PC-9 (cell line): Measurements from ENCODE around the gene VPS37B. TPM values are rescaled to one million over a fixed set of nuclear protein-coding genes. Genes with fewer than 3 reads are reported as not detected.

Source experiments
- BruUV-seq: library from RNA; stranded (reverse); fragments of 400-500 nt; replicated peaks from 2 replicates; lab custom pipeline; 2021; lab: Mats Ljungman, UMichigan
- CTCF ChIA-PET: fragments of 300-600 bp; sonication (Branson Sonifier 250); formaldehyde crosslinking; loops from one replicate; lab custom pipeline; 2022; ENCODE audit warnings: antibody characterized with exemption; lab: Charles Lee
- POLR2A ChIA-PET: fragments of 300-600 bp; sonication (Branson Sonifier 250); formaldehyde crosslinking; loops from one replicate; lab custom pipeline; 2022; ENCODE audit warnings: antibody characterized with exemption; ENCODE audit not compliant: unreplicated experiment; lab: Charles Lee
- DNase-seq, 2 experiments: peaks; one replicate each; pipeline versions ENCODE4 v3.0.0 to v3.0.0-alpha.2; 2015 to 2022; ENCODE audit warnings: mixed read lengths in 1 of 2
- H2AFZ ChIP-seq: fragments of 200-600 bp; sonication (generic); 2 replicates; pipeline ENCODE4 v1.8.1; 2017; ENCODE audit warnings: antibody characterized with exemption
- H3F3A ChIP-seq: fragments of 200-600 bp; sonication (generic); 2 replicates; pipeline ENCODE4 v1.8.1; 2017; ENCODE audit warnings: antibody characterized with exemption, mild to moderate bottlenecking, low read depth; ENCODE audit not compliant: insufficient read depth
- H3K27ac ChIP-seq: fragments of 200-600 bp; sonication (generic); 2 replicates; pipeline ENCODE4 v1.6.1; 2016; ENCODE audit warnings: mixed run types
- H3K27me3 ChIP-seq: fragments of 200-600 bp; sonication (generic); 2 replicates; pipeline ENCODE4 v1.6.1; 2016; ENCODE audit warnings: low read depth, mixed run types; ENCODE audit not compliant: insufficient read depth
- H3K36me3 ChIP-seq: fragments of 200-600 bp; sonication (generic); 2 replicates; pipeline ENCODE4 v1.6.1; 2016; ENCODE audit warnings: low read depth, mixed run types
- H3K4me1 ChIP-seq: fragments of 200-600 bp; sonication (generic); replicated peaks from 2 replicates; pipeline ENCODE4 v1.6.1; 2016; ENCODE audit warnings: mixed run types; ENCODE audit not compliant: insufficient read depth
- H3K4me2 ChIP-seq: fragments of 200-600 bp; sonication (generic); 2 replicates; pipeline ENCODE4 v1.6.1; 2017; ENCODE audit warnings: mixed run types
- H3K4me3 ChIP-seq: fragments of 200-600 bp; sonication (generic); 2 replicates; pipeline ENCODE4 v1.6.1; 2016; ENCODE audit warnings: mixed run types
- H3K79me2 ChIP-seq: fragments of 200-600 bp; sonication (generic); 2 replicates; pipeline ENCODE4 v1.6.1; 2017; ENCODE audit warnings: low read depth, mixed run types
- H3K9me2 ChIP-seq: fragments of 200-600 bp; sonication (generic); 2 replicates; pipeline ENCODE4 v1.8.1; 2017; ENCODE audit warnings: mild to moderate bottlenecking; ENCODE audit not compliant: insufficient read depth
- H3K9me3 ChIP-seq: fragments of 200-600 bp; sonication (generic); 2 replicates; pipeline ENCODE4 v1.8.1; 2016; ENCODE audit warnings: low read depth; ENCODE audit not compliant: insufficient read depth
- H4K20me1 ChIP-seq: fragments of 200-600 bp; sonication (generic); 2 replicates; pipeline ENCODE4 v1.8.1; 2017; ENCODE audit not compliant: insufficient read depth
- EZH2 ChIP-seq: fragments of 200-600 bp; sonication (generic); IDR thresholded peaks from 2 replicates; pipeline ENCODE4 v1.8.0; 2017; ENCODE audit warnings: antibody characterized with exemption, low read depth
- intact Hi-C: fragments of 100-400 bp; cut with micrococcal nuclease; formaldehyde crosslinking; loops from one replicate; pipeline ENCODE4 v1.10.0; 2022; ENCODE audit not compliant: unreplicated experiment
- total RNA-seq: library from RNA; stranded (reverse); gene quantifications from 2 replicates; pipeline ENCODE4 v1.2.3, GENCODE V29; 2021
- TF ChIP-seq, protein P1 (sequence below): fragments of 200-600 bp; sonication (generic); conservative IDR thresholded peaks from 2 replicates; pipeline ENCODE4 v1.6.1; 2017; ENCODE audit warnings: mixed run types, antibody characterized with exemption, mild to moderate bottlenecking, moderate library complexity

Gene VPS37B
- total RNA-seq, 1 experiment from 2014 or later, result 51.4 TPM

DNA sequence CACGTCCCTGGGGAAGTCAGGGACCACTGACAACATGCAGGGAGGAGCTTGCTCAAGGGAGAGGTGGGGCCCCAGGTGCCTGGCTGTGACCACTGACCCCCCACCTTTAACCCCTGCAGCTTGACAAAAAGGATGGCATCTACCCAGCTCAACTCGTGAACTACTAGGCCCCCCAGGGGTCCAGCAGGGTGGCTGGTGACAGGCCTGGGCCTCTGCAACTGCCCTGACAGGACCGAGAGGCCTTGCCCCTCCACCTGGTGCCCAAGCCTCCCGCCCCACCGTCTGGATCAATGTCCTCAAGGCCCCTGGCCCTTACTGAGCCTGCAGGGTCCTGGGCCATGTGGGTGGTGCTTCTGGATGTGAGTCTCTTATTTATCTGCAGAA lies 34.3 kb downstream of the VPS37B start:
- Histone ChIP-seq H3K4me1 (no peaks in the 10 kb centered on the region), H3K9me2 (no peaks in the 10 kb centered on the region), H3K27me3 (no peaks in the 10 kb centered on the region), H3K4me3 (no peak overlapping the region), H3K36me3 (no peaks in the 10 kb centered on the region), H3F3A (peaks cover 41% of the 10 kb centered on the region; the same call in 1 of the 2 replicates), H3K79me2 (no peaks in the 10 kb centered on the region), H3K4me2 (no peak overlapping the region), H3K27ac (no peak overlapping the region), H2AFZ (no peak overlapping the region), H3K9me3 (no peaks in the 10 kb centered on the region), H4K20me1 (peaks cover 18% of the 10 kb centered on the region; the same call in 1 of the 2 replicates)
- intact Hi-C loops, result loop anchor here (5.0 kb wide), 1 partner anchor 69 kb away; no protein-coding TSS in a partner anchor
- POLR2A ChIA-PET, result no interaction called here
- CTCF ChIA-PET, result no interaction called here
- DNase-seq, result no peak
- no TSS peak for BruUV-seq
- no peak for TF ChIP-seq EZH2
- TF ChIP-seq, protein P1, sequence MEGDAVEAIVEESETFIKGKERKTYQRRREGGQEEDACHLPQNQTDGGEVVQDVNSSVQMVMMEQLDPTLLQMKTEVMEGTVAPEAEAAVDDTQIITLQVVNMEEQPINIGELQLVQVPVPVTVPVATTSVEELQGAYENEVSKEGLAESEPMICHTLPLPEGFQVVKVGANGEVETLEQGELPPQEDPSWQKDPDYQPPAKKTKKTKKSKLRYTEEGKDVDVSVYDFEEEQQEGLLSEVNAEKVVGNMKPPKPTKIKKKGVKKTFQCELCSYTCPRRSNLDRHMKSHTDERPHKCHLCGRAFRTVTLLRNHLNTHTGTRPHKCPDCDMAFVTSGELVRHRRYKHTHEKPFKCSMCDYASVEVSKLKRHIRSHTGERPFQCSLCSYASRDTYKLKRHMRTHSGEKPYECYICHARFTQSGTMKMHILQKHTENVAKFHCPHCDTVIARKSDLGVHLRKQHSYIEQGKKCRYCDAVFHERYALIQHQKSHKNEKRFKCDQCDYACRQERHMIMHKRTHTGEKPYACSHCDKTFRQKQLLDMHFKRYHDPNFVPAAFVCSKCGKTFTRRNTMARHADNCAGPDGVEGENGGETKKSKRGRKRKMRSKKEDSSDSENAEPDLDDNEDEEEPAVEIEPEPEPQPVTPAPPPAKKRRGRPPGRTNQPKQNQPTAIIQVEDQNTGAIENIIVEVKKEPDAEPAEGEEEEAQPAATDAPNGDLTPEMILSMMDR, result no peak

DNA sequence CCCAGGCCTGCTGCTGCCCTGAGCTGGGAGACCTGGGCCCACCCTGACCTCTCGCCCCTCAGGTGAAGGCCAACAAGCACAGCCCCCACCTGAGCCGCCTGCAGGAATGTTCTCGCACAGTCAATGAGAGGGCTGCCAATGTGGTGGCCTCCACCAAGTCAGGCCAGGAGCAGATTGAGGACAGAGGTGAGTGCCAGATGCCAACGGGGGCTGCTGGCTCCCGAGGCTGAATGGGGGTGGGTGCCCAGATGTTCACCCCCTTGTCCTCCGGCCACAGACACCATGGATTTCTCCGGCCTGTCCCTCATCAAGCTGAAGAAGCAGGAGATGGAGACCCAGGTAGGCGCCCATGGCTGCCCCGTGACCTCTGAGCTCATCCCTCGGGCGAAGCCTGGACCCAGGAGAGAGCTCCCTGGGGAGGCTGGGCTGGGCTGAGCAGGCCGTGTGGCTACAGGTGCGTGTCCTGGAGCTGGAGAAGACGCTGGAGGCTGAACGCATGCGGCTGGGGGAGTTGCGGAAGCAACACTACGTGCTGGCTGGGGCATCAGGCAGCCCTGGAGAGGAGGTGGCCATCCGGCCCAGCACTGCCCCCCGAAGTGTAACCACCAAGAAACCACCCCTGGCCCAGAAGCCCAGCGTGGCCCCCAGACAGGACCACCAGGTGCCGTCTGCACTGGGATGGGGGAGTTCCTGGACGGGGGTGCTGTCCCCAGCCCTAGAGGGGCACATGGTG lies 34.9 kb downstream of the VPS37B start:
- no peaks in the 10 kb centered on the region for H3K4me1 ChIP-seq
- TF ChIP-seq, protein P1, result no peak
- TF ChIP-seq EZH2, result no peak
- no peak overlapping the region for H3K4me2 ChIP-seq
- peaks cover 18% of the 10 kb centered on the region; the same call in 1 of the 2 replicates for H4K20me1 ChIP-seq
- H3K9me3 ChIP-seq, result no peaks in the 10 kb centered on the region
- no peak overlapping the region for H2AFZ ChIP-seq
- no peak for DNase-seq
- H3K27me3 ChIP-seq, result no peaks in the 10 kb centered on the region
- H3K4me3 ChIP-seq, result no peak overlapping the region
- H3F3A ChIP-seq, result peaks cover 40% of the 10 kb centered on the region; the same call in 1 of the 2 replicates
- no peaks in the 10 kb centered on the region for H3K79me2 ChIP-seq
- ChIA-PET POLR2A (no interaction called here), CTCF (interaction anchor here (0.5 to 1.3 kb wide), 4 partner anchors 14 to 377 kb away, joined by 3 to 7 read pairs (median 3); no protein-coding TSS in a partner anchor)
- intact Hi-C loops, result loop anchor here (1.0 to 5.0 kb wide), 3 partner anchors 69 to 377 kb away; no protein-coding TSS in a partner anchor
- H3K36me3 ChIP-seq, result no peaks in the 10 kb centered on the region
- no peaks in the 10 kb centered on the region for H3K9me2 ChIP-seq
- BruUV-seq, result no TSS peak
- H3K27ac ChIP-seq, result no peak overlapping the region

DNA sequence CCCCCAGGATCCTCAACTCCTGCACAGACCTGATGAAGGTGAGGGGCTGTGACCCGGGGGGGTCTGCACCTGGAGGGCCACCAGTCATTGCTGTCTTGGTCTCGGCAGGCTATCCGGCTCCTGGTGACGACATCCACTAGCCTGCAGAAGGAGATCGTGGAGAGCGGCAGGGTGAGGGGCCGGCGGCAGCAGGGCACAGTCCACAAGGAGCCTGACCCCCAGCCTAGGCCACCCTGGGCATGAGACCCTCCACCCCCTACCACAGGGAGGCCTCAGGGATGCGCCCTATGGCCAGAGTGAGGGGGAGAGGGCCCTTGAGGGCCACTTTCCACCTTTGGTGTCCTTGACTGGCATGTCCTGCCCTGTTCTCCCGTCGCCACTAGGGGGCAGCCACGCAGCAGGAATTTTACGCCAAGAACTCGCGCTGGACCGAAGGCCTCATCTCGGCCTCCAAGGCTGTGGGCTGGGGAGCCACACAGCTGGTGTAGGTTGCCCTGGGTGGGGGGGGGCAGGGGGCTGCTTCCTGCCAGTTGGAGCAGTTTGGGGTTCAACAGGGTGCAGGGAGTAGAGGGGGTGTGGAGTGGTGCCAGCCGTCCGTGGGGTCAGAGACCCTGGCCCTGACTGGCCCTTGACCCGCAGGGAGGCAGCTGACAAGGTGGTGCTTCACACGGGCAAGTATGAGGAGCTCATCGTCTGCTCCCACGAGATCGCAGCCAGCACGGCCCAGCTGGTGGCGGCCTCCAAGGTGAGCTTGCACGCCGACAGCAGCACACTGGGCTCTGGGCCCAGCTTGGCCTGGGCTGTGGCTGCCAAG lies 35.7 kb downstream of the VPS37B start:
- no peak overlapping the region for H3K27ac ChIP-seq
- no peak for TF ChIP-seq EZH2
- TF ChIP-seq, protein P1, result peak; percentile 93
- intact Hi-C loops, result loop anchor here (1.0 to 5.0 kb wide), 3 partner anchors 68 to 378 kb away; no protein-coding TSS in a partner anchor
- no peaks in the 10 kb centered on the region for H3K9me2 ChIP-seq
- peaks cover 14% of the 10 kb centered on the region; the same call in 1 of the 2 replicates for H4K20me1 ChIP-seq
- BruUV-seq, result no TSS peak
- no peak overlapping the region for H2AFZ ChIP-seq
- no peaks in the 10 kb centered on the region for H3K4me1 ChIP-seq
- no peaks in the 10 kb centered on the region for H3K36me3 ChIP-seq
- peaks cover 38% of the 10 kb centered on the region; the same call in 1 of the 2 replicates for H3F3A ChIP-seq
- no peaks in the 10 kb centered on the region for H3K27me3 ChIP-seq
- no peaks in the 10 kb centered on the region for H3K79me2 ChIP-seq
- H3K4me3 ChIP-seq, result no peak overlapping the region
- H3K9me3 ChIP-seq, result no peaks in the 10 kb centered on the region
- ChIA-PET POLR2A (interaction anchor here (0.5 kb wide), 1 partner anchor 87 kb away, joined by 4 read pairs; no protein-coding TSS in a partner anchor), CTCF (interaction anchor here (0.5 to 1.3 kb wide), 4 partner anchors 15 to 378 kb away, joined by 3 to 7 read pairs (median 3); no protein-coding TSS in a partner anchor)
- H3K4me2 ChIP-seq, result no peak overlapping the region
- peak in 1 of 2 experiments; percentile 77 for DNase-seq
